Upper lobe of left lung (tissue), 6 donors: ENCODE results near the gene MMP15. TPM values are rescaled to one million over a fixed set of nuclear protein-coding genes. Genes with fewer than 3 reads are reported as not detected.
A peak's percentile ranks its signal among the peaks of the same experiment; 100 is the strongest.

Experiments
- ATAC-seq, 2 donors: fragments of 200-7000 bp; cut with Tn5 transposase; one replicate each; pipeline ENCODE4 v1.9.1; 2022; ENCODE audit warnings: mild to moderate bottlenecking in 2 of 2, moderate library complexity in 2 of 2; ENCODE audit not compliant: low FRiP score in 2 of 2
- DNase-seq, 2 donors: peaks; one replicate each; pipeline ENCODE4 v3.0.0-alpha.2; 2019 to 2020
- H3K27ac ChIP-seq, 4 donors: fragments of 200-600 bp; sonication (generic); one replicate each; pipeline ENCODE4 v1.5.1; 2016 to 2019
- H3K27me3 ChIP-seq, 4 donors: fragments of 200-600 bp; sonication (generic); one replicate each; pipeline ENCODE4 v1.5.1; 2017 to 2019
- H3K36me3 ChIP-seq, 4 donors: fragments of 200-600 bp; sonication (generic); one replicate each; pipeline ENCODE4 v1.5.1; 2016 to 2019
- H3K4me1 ChIP-seq, 4 donors: fragments of 200-600 bp; sonication (generic); one replicate each; pipeline ENCODE4 v1.5.1; 2018 to 2019
- H3K4me3 ChIP-seq, 4 donors: fragments of 200-600 bp; sonication (generic); one replicate each; pipeline ENCODE4 v1.5.1; 2017 to 2019; ENCODE audit warnings: mild to moderate bottlenecking in 2 of 4, moderate library complexity in 1 of 4
- H3K9me3 ChIP-seq, 4 donors: fragments of 200-600 bp; sonication (generic); one replicate each; pipeline ENCODE4 v1.5.1; 2018 to 2019
- EP300 ChIP-seq, 4 donors: sonication (generic); formaldehyde crosslinking; IDR thresholded peaks; one replicate each; pipeline ENCODE4 v1.5.1; 2017; ENCODE audit warnings: antibody characterized with exemption in 4 of 4, control low read depth in 2 of 4
- POLR2A ChIP-seq, 4 donors: fragments of 450-650 bp; IDR thresholded peaks; one replicate each; pipeline ENCODE4 v1.5.1; 2016 to 2017; ENCODE audit warnings: antibody characterized with exemption in 4 of 4, mild to moderate bottlenecking in 2 of 4
- POLR2AphosphoS5 ChIP-seq, 2 donors: sonication (generic); formaldehyde crosslinking; IDR thresholded peaks; one replicate each; pipeline ENCODE4 v1.5.1; 2017; ENCODE audit warnings: antibody characterized with exemption in 2 of 2
- WGBS, 2 donors: methylation state at CpG; one replicate each; pipeline ENCODE4 v1.1.5; 2017 to 2018; 5-methylcytosine and 5-hydroxymethylcytosine counted together
- total RNA-seq, 6 donors: library from RNA; depleted of rRNA in 4 of 6; stranded (reverse); fragments of >200 nt in 4 of 6; gene quantifications; one replicate each; pipeline versions ENCODE4 v1.1.0 to v1.2.1, GENCODE V29; 2016 to 2021
- TF ChIP-seq, protein P1 (sequence below), 6 experiments: fragments of 450-650 bp in 4 of 6; fragments of 200-600 bp in 2 of 6; sonication (generic) in 2 of 6; IDR thresholded peaks; one replicate each; pipeline ENCODE4 v1.5.1; 2016 to 2019; ENCODE audit warnings: antibody characterized with exemption in 6 of 6
- donor health status: DM: no; HTN: no; CAD: no; lungs with moderate emphysema.
- donor health status: DM: no; HTN: yes; CAD: no; lungs with severe emphysema.

MMP15 gene
- total RNA-seq, 6 donors from 2014 or later: 14.7 to 30.5 (median 25.3) TPM

DNA sequence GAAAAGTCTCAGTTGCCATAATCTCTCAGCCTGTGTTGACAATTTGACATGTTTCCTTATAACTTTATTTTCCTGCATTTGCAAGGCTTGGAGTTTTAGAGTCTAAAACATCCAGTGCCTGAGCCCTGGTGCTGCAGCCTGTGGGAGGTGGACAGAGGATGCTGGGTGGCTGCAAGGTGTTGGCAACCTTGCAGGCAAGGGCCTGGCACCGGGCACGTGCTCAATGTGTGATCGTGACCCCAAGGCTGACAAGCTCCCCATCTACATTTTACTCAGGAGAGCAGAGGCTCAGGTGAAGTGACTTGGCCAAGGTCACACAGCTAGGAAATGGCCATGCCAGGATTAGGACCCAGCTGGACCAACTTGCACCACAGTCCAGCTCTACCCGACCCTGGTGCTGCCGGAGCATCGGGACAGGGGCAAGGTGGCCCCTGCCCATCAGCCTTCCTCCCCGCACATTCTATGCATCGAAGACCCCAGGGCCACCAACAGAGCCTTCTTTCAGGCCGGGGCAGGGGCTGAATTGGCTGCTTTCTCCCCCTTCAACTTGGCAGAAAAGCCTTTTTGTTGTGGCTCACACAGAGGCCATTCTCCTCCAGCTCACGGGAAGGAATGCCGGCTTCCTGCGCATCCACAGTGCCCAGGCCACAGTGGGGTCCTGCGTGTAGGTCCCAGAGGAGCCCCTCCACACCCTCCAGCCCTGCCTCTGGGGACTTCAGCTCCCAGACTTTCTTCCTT lies 23.1 kb downstream of the MMP15 start:
- 89 to 94% methylated on average over 7 to 13 of the region's 13 CpGs for WGBS, 2 donors
- peak overlapping the region in 1 of 4 donors; percentile 73 for H3K27ac ChIP-seq
- DNase-seq: peak in 1 of 2 donors; percentile 34

DNA sequence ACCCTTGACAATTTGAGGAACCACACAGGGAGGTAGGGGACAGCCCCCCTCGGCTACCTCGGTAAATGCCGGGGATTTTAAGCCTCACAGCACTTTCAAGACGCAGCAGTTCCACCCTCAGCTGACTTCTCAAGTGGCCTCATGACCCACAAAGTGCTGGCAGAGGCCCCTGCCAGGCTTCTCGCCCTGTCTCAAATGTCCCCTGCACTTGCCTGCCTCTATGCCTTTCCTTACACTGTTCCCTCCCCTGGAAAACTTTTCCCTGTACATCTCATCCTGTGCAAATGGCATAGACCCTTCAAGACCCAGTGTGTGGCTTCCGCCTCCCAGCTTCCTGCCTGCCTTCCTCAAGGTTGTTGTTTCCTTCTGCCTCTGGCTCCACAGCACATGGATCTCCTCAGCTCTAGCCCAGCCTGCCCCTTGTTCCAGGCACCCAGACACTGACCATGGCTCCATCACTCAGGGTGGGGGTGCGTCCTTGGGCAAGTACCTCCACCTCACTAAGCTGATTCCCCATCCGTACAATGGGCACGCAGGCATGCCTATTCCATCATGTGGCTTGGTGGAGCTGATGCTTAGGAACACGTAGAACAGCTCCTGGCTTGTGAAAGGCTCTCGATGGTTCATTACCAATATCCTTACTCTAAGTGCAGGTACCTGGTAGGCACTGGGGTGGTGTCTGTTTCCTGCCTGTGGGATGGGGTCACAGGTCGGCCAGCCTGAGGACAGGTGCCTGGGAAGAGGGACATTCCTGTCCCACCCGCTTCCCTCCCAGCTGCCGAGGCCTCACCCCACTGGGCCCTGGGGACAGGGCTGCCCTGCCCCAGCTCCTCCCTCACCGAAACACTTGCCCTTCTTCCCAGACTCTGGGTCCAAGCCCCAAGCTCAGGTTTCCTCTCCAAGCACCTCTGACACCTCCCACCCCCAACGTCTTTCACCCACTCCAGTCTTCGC lies 24.0 kb downstream of the MMP15 start:
- TF ChIP-seq POLR2A (IDR thresholded peaks at IDR 0.05) (no peak), POLR2AphosphoS5 (IDR thresholded peaks at IDR 0.05) (no peak), EP300 (IDR thresholded peaks at IDR 0.05) (no peak)
- TF ChIP-seq, protein P1, sequence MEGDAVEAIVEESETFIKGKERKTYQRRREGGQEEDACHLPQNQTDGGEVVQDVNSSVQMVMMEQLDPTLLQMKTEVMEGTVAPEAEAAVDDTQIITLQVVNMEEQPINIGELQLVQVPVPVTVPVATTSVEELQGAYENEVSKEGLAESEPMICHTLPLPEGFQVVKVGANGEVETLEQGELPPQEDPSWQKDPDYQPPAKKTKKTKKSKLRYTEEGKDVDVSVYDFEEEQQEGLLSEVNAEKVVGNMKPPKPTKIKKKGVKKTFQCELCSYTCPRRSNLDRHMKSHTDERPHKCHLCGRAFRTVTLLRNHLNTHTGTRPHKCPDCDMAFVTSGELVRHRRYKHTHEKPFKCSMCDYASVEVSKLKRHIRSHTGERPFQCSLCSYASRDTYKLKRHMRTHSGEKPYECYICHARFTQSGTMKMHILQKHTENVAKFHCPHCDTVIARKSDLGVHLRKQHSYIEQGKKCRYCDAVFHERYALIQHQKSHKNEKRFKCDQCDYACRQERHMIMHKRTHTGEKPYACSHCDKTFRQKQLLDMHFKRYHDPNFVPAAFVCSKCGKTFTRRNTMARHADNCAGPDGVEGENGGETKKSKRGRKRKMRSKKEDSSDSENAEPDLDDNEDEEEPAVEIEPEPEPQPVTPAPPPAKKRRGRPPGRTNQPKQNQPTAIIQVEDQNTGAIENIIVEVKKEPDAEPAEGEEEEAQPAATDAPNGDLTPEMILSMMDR (IDR thresholded peaks at IDR 0.05): no peak
- H3K9me3 ChIP-seq: no peaks in the 10 kb centered on the region
- H3K4me3 ChIP-seq: no peak overlapping the region
- H3K36me3 ChIP-seq: peaks cover 0 to 8% (median 0%) of the 10 kb centered on the region in 4 donors
- peak overlapping the region in 1 of 4 donors; percentile 61 for H3K27ac ChIP-seq
- H3K27me3 ChIP-seq: no peaks in the 10 kb centered on the region
- DNase-seq (no peak), ATAC-seq (no peak)
- peaks cover 6 to 37% (median 22%) of the 10 kb centered on the region in 4 donors for H3K4me1 ChIP-seq
- 75 to 77% methylated on average over 17 of the region's 17 CpGs for WGBS, 2 donors

More for the DNA sequence above, 23.1 kb downstream of the MMP15 start:
- Histone ChIP-seq H3K9me3 (no peaks in the 10 kb centered on the region), H3K36me3 (peaks cover 0 to 17% (median 4%) of the 10 kb centered on the region in 4 donors), H3K4me1 (peaks cover 6 to 37% (median 22%) of the 10 kb centered on the region in 4 donors), H3K27me3 (no peaks in the 10 kb centered on the region), H3K4me3 (no peak overlapping the region)
- no peak for ATAC-seq
- TF ChIP-seq, protein P1 (IDR thresholded peaks at IDR 0.05): no peak
- TF ChIP-seq EP300 (IDR thresholded peaks at IDR 0.05): no peak
- TF ChIP-seq POLR2AphosphoS5 (IDR thresholded peaks at IDR 0.05): no peak
- TF ChIP-seq POLR2A (IDR thresholded peaks at IDR 0.05): no peak

DNA sequence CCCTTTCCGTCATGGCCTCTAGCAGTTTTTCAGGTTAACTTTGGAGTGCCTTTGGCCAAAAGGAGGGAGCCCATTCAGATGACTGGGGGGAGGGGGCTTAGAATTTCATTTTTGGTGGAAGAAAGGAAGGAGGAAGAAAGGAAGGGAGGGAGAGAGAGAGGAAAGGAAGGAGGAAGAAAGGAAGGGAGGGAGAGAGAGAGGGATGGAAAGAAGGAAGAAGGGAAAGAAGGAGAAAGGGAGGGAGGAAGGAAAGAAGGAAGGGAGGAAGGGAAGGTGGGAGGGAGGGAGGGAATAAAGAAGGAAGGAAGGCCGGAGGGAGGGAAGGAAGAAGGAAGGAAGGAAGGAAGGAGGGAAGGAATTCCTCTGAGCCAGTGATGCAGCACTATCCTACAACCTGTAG lies 25.7 kb downstream of the MMP15 start:
- no peaks in the 10 kb centered on the region for H3K27me3 ChIP-seq
- 69% methylated on average over 2 of the region's 2 CpGs for WGBS, 2 donors
- ATAC-seq (no peak), DNase-seq (no peak)
- H3K4me1 ChIP-seq: peaks cover 6 to 34% (median 22%) of the 10 kb centered on the region in 4 donors
- TF ChIP-seq, protein P1 (IDR thresholded peaks at IDR 0.05): no peak
- no peak for TF ChIP-seq EP300 (IDR thresholded peaks at IDR 0.05)
- TF ChIP-seq POLR2AphosphoS5 (IDR thresholded peaks at IDR 0.05): no peak
- TF ChIP-seq POLR2A (IDR thresholded peaks at IDR 0.05): no peak
- H3K27ac ChIP-seq: no peak overlapping the region
- no peaks in the 10 kb centered on the region for H3K36me3 ChIP-seq
- no peak overlapping the region for H3K4me3 ChIP-seq
- H3K9me3 ChIP-seq: no peaks in the 10 kb centered on the region

DNA sequence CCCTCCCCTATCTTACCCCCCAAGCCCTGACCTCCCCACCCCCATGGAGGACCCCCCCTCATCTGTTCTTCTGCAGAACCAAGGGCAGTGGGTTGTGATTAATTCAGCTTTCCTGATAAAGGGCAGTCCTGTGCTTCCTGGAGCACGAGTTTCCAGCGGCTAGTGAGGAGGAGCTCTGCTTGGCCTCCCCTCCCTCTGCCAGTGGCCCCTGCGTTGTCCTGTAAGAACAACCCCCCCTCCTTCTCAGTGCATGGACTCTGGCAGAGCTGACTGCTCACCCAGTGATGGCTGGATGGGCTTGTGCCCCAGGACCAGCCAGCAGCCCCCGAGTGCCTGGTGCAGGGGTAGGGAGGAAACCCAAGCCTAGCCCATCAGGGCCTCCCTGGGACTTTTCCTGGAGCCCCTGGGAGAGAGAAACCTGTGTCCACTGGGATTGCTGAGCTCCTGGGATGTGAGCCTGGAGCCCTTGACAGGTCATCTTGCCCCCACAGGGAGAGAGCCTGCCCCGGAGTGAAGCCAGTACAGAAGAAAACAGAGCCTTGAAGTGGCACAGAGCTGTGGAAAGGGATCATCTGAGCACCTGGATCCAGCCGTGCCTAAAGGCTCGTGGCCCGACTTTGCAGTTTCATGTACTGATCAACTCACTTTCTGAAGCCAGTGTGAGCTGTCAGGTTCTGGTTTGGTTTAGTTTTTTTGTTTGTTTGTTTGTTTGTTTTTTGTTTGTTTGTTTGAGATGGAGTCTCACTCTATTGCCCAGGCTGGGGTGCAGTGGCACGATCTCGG lies 26.5 kb downstream of the MMP15 start:
- H3K27me3 ChIP-seq: no peaks in the 10 kb centered on the region
- ATAC-seq (no peak), DNase-seq (no peak)
- 79 to 90% methylated on average over 6 to 10 of the region's 10 CpGs for WGBS, 2 donors
- H3K4me1 ChIP-seq: peaks cover 4 to 26% (median 17%) of the 10 kb centered on the region in 4 donors
- no peaks in the 10 kb centered on the region for H3K36me3 ChIP-seq
- TF ChIP-seq POLR2A (IDR thresholded peaks at IDR 0.05): no peak
- TF ChIP-seq, protein P1 (IDR thresholded peaks at IDR 0.05): no peak
- no peak for TF ChIP-seq EP300 (IDR thresholded peaks at IDR 0.05)
- no peak for TF ChIP-seq POLR2AphosphoS5 (IDR thresholded peaks at IDR 0.05)
- H3K27ac ChIP-seq: no peak overlapping the region
- no peaks in the 10 kb centered on the region for H3K9me3 ChIP-seq
- no peak overlapping the region for H3K4me3 ChIP-seq
